ENCODE results near the gene ELN.
"Not testable (repeated sequence)": the region's sequence is repeated elsewhere in the genome, so short reads cannot be mapped to it uniquely, and the experiment has no call there.

ELN gene

GRCh38 chr7:74044366-74045350 lies 16.7 kb downstream of the ELN start:
- no peak overlapping the region for H3K4me3 ChIP-seq (ENCODE audit: control insufficient read depth, low read depth, low read length)
- DNase-seq (ENCODE audit: low read depth) = no peak
- no peak for TF ChIP-seq CTCF (conservative IDR thresholded peaks at IDR 0.05; ENCODE audit: control insufficient read depth, insufficient read depth, low read depth, low read length)

- H3K4me3 ChIP-seq (ENCODE audit: control insufficient read depth, low read depth, low read length); DNase-seq (ENCODE audit: low read depth): not testable (repeated sequence)
Observed at GRCh38 chr7:74046581-74046980, 18.6 kb downstream of the ELN start.

GRCh38 chr7:74047804-74048380 lies 19.9 kb downstream of the ELN start:
- H3K4me3 ChIP-seq (ENCODE audit: control insufficient read depth, low read depth, low read length) = no peak overlapping the region
- TF ChIP-seq CTCF (conservative IDR thresholded peaks at IDR 0.05; ENCODE audit: control insufficient read depth, insufficient read depth, low read depth, low read length) = no peak

GRCh38 chr7:74048999-74049599 lies 21.1 kb downstream of the ELN start:
- DNase-seq (ENCODE audit: low read depth) = no peak
- H3K4me3 ChIP-seq (ENCODE audit: control insufficient read depth, low read depth, low read length) = no peak overlapping the region
- no peak for TF ChIP-seq CTCF (conservative IDR thresholded peaks at IDR 0.05; ENCODE audit: control insufficient read depth, insufficient read depth, low read depth, low read length)

More at GRCh38 chr7:74047804-74048380, 19.9 kb downstream of the ELN start:
- no peak for DNase-seq (ENCODE audit: low read depth)

- DNase-seq (ENCODE audit: low read depth) = no peak
- no peak overlapping the region for H3K4me3 ChIP-seq (ENCODE audit: control insufficient read depth, low read depth, low read length)
- TF ChIP-seq CTCF (conservative IDR thresholded peaks at IDR 0.05; ENCODE audit: control insufficient read depth, insufficient read depth, low read depth, low read length) = no peak
Observed at GRCh38 chr7:74049997-74050798, 22.2 kb downstream of the ELN start.

GRCh38 chr7:74051193-74051592 lies 23.2 kb downstream of the ELN start:
- H3K4me3 ChIP-seq (ENCODE audit: control insufficient read depth, low read depth, low read length) = no peak overlapping the region
- DNase-seq (ENCODE audit: low read depth) = no peak
- no peak for TF ChIP-seq CTCF (conservative IDR thresholded peaks at IDR 0.05; ENCODE audit: control insufficient read depth, insufficient read depth, low read depth, low read length)
